WTC11 (cell line): ENCODE results near the gene COL4A3. TPM values are rescaled to one million over a fixed set of nuclear protein-coding genes. Genes with fewer than 3 reads are reported as not detected.

Experiments used
- ATAC-seq: fragments of 200-7000 bp; cut with Tn5 transposase; 2 replicates; pipeline ENCODE4 v1.10.0; 2021; ENCODE audit warnings: mild to moderate bottlenecking, moderate library complexity
- CTCF ChIA-PET: fragments of 300-600 bp; sonication (Branson Sonifier 250); formaldehyde crosslinking; loops from one replicate; lab custom pipeline; 2021; ENCODE audit warnings: antibody characterized with exemption; lab: Charles Lee
- POLR2A ChIA-PET: fragments of 350-600 bp; sonication (Branson Sonifier 250); formaldehyde crosslinking; loops from one replicate; lab custom pipeline; 2021; ENCODE audit warnings: antibody characterized with exemption; lab: Charles Lee
- DNase-seq: peaks from one replicate; pipeline ENCODE4 v3.0.0; 2021; ENCODE audit warnings: low spot score
- H3K27ac Mint-ChIP-seq: 2 replicates; pipeline ENCODE4 v1.8.0; 2021; ENCODE audit warnings: mixed read lengths
- H3K27me3 Mint-ChIP-seq: 2 replicates; pipeline ENCODE4 v1.8.0; 2021; ENCODE audit warnings: low read depth, mild to moderate bottlenecking, moderate library complexity, mixed read lengths
- H3K36me3 Mint-ChIP-seq: 2 replicates; pipeline ENCODE4 v1.8.0; 2021; ENCODE audit warnings: mixed read lengths
- H3K4me1 Mint-ChIP-seq: 2 replicates; pipeline ENCODE4 v1.8.0; 2022; ENCODE audit warnings: mixed read lengths
- H3K4me3 Mint-ChIP-seq: 2 replicates; pipeline ENCODE4 v1.8.0; 2021; ENCODE audit warnings: mild to moderate bottlenecking, moderate library complexity, mixed read lengths
- H3K9me3 Mint-ChIP-seq: 2 replicates; pipeline ENCODE4 v1.8.0; 2021; ENCODE audit warnings: mixed read lengths
- CBFB ChIP-seq: sonication (generic); formaldehyde crosslinking; IDR thresholded peaks from 2 replicates; pipeline ENCODE4 v1.8.1; 2022; ENCODE audit warnings: mild to moderate bottlenecking, low read depth, missing genetic modification reagents
- CREB1 ChIP-seq: sonication (generic); formaldehyde crosslinking; IDR thresholded peaks from 2 replicates; pipeline ENCODE4 v1.8.0; 2023; ENCODE audit warnings: mild to moderate bottlenecking, missing genetic modification reagents
- FOXK1 ChIP-seq: sonication (generic); formaldehyde crosslinking; IDR thresholded peaks from 2 replicates; pipeline ENCODE4 v1.8.0; 2022; ENCODE audit warnings: mild to moderate bottlenecking, moderate library complexity, missing genetic modification reagents
- JAZF1 ChIP-seq: fragments of 250-450 bp; sonication (Bioruptor Pico); IDR thresholded peaks from 2 replicates; pipeline ENCODE4 v1.9.0; 2021; ENCODE audit warnings: moderate library complexity, mild to moderate bottlenecking, inconsistent platforms
- MXD4 ChIP-seq: fragments of 250-450 bp; sonication (Bioruptor Pico); IDR thresholded peaks from 2 replicates; pipeline ENCODE4 v1.8.0; 2021; ENCODE audit warnings: mild to moderate bottlenecking, moderate library complexity, borderline replicate concordance
- MYBL2 ChIP-seq: sonication (generic); formaldehyde crosslinking; IDR thresholded peaks from 2 replicates; pipeline ENCODE4 v1.8.1; 2023; ENCODE audit warnings: mild to moderate bottlenecking, moderate library complexity, missing genetic modification reagents
- NFATC4 ChIP-seq: fragments of 250-450 bp; sonication (Bioruptor Pico); IDR thresholded peaks from 2 replicates; pipeline ENCODE4 v1.9.0; 2021; ENCODE audit warnings: mild to moderate bottlenecking
- ZNF423 ChIP-seq: fragments of 250-450 bp; sonication (Bioruptor Pico); IDR thresholded peaks from 2 replicates; pipeline ENCODE4 v2.1.2; 2022; ENCODE audit warnings: mild to moderate bottlenecking, moderate library complexity
- ZNF671 ChIP-seq: fragments of 250-450 bp; sonication (Bioruptor Pico); IDR thresholded peaks from 2 replicates; pipeline ENCODE4 v1.8.0; 2021; ENCODE audit warnings: mild to moderate bottlenecking
- total RNA-seq: library from RNA; stranded (reverse); gene quantifications from 3 replicates; pipeline ENCODE4 v1.2.3, GENCODE V29; 2021
- TF ChIP-seq, protein P1 (sequence below): sonication (generic); formaldehyde crosslinking; IDR thresholded peaks from 2 replicates; pipeline ENCODE4 v1.8.1; 2023; ENCODE audit warnings: mild to moderate bottlenecking, moderate library complexity, missing genetic modification reagents
- TF ChIP-seq, protein P2 (sequence below): sonication (generic); formaldehyde crosslinking; IDR thresholded peaks from 2 replicates; pipeline ENCODE4 v1.8.0; 2022; ENCODE audit warnings: mild to moderate bottlenecking, missing genetic modification reagents
- TF ChIP-seq, protein P3 (sequence below): sonication (generic); formaldehyde crosslinking; IDR thresholded peaks from 2 replicates; pipeline ENCODE4 v1.8.0; 2022; ENCODE audit warnings: mild to moderate bottlenecking, missing genetic modification reagents
- TF ChIP-seq, protein P4 (sequence below): sonication (generic); formaldehyde crosslinking; IDR thresholded peaks from 2 replicates; pipeline ENCODE4 v1.8.1; 2022; ENCODE audit warnings: missing genetic modification reagents, borderline replicate concordance
- TF ChIP-seq, protein P5 (sequence below): sonication (generic); formaldehyde crosslinking; IDR thresholded peaks from 2 replicates; pipeline ENCODE4 v1.8.1; 2023; ENCODE audit warnings: mild to moderate bottlenecking, missing genetic modification reagents
- TF ChIP-seq, protein P6 (sequence below): sonication (generic); formaldehyde crosslinking; IDR thresholded peaks from 2 replicates; pipeline ENCODE4 v1.8.1; 2022; ENCODE audit warnings: mild to moderate bottlenecking, missing genetic modification reagents, moderate library complexity, borderline replicate concordance
- TF ChIP-seq, protein P7 (sequence below): sonication (generic); formaldehyde crosslinking; IDR thresholded peaks from 2 replicates; pipeline ENCODE4 v1.8.0; 2022; ENCODE audit warnings: mild to moderate bottlenecking, missing genetic modification reagents
- TF ChIP-seq, protein P8 (sequence below): fragments of 250-450 bp; sonication (Bioruptor Pico); IDR thresholded peaks from 2 replicates; pipeline ENCODE4 v1.9.0; 2021; ENCODE audit warnings: mild to moderate bottlenecking, borderline replicate concordance

The COL4A3 gene
- total RNA-seq, 1 experiment from 2014 or later, result 0.90 TPM

DNA sequence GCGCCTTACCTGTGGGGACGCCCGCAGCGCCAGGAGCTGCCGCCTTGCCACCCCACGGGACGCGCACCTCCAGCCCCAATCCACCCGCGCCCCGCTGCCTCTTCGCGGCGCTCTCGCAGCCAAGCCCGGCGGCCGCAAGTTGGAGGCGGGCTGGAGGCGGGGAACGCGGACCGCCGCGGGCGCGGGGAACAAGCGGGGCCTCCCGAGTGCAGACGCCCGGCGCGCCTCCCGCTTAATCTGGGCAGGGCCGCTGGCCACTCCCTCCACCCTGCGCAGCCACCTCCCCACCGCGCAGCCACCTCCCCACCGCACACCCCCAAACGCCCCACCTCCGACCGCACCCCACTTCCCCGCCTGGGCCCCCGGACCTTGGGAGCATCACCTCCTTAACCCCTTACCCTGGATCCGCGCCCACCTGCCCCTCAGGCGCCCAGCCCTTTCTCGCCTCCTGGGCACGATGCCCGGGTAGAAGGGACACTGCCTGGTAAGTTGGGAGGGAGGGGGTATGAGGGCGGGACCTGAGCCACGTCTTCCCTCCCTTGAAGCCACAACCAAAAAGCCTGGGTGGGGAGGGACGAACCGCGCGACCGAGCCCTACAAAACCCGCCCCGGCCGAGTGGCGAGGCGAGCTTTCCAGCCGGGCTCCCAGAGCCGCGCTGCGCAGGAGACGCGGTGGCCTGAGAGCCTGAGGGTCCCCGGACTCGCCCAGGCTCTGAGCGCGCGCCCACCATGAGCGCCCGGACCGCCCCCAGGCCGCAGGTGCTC is at the start of gene COL4A3, which contains the start of gene COL4A4 (continued):
- TF ChIP-seq, protein P1, sequence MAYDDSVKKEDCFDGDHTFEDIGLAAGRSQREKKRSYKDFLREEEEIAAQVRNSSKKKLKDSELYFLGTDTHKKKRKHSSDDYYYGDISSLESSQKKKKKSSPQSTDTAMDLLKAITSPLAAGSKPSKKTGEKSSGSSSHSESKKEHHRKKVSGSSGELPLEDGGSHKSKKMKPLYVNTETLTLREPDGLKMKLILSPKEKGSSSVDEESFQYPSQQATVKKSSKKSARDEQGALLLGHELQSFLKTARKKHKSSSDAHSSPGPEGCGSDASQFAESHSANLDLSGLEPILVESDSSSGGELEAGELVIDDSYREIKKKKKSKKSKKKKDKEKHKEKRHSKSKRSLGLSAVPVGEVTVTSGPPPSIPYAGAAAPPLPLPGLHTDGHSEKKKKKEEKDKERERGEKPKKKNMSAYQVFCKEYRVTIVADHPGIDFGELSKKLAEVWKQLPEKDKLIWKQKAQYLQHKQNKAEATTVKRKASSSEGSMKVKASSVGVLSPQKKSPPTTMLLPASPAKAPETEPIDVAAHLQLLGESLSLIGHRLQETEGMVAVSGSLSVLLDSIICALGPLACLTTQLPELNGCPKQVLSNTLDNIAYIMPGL (CRISPR knock-in tag), result 0 out of 2 replicates have a peak, but pooled peaks have one; percentile 49
- TF ChIP-seq, protein P2, sequence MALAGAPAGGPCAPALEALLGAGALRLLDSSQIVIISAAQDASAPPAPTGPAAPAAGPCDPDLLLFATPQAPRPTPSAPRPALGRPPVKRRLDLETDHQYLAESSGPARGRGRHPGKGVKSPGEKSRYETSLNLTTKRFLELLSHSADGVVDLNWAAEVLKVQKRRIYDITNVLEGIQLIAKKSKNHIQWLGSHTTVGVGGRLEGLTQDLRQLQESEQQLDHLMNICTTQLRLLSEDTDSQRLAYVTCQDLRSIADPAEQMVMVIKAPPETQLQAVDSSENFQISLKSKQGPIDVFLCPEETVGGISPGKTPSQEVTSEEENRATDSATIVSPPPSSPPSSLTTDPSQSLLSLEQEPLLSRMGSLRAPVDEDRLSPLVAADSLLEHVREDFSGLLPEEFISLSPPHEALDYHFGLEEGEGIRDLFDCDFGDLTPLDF (CRISPR knock-in tag), result no peak
- peak; percentile 47; the same call in 1 of the 2 replicates for TF ChIP-seq ZNF423

DNA sequence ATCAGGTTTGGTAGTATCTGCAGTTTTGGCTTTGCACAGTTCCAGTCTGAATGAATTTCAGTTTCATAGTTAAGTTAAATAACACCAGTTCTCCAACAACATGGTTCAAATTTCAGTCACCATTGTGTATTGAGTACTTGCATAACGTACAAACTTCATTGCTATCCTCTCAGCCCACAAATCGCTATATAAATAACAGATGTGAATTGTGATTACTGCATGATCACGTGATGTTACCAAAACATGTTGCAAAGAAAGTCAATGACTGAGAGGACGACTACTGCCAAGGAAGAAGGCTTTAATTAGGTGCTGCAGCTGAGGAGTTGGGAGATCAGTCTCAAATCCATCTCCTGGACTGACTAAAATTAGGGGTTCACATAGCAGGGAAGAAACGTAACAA is 48.7 kb upstream of the COL4A3 start:
- H3K4me1 Mint-ChIP-seq, result no peaks in the 10 kb centered on the region
- CTCF ChIA-PET, result no interaction called here

DNA sequence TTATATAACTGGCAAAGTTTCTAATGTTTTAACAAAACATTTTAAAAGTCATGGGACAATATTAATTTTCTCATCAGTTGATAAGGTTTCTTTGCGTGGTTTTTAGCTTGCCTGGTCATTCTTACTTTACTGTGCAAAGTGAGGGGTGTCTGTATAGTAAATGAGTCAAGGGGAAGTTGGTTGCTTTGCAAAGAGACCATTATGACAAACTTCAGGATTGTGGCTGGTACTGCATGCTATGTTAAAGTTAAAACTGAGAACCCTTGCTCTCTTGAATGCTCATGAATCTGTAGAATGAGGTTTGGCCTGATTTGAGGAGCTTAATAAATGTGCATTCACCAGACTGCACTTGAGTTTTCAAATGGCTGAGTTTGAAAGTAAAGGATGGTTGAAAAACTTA is 47.4 kb upstream of the COL4A3 start:
- DNase-seq (no peak), ATAC-seq (no peak)
- ChIA-PET CTCF (no interaction called here), POLR2A (interaction anchor here (0.6 kb wide), 1 partner anchor 290 kb away, joined by 7 read pairs; no protein-coding TSS in a partner anchor)
- Mint-ChIP-seq H3K36me3 (no peaks in the 10 kb centered on the region), H3K9me3 (no peaks in the 10 kb centered on the region), H3K4me1 (no peaks in the 10 kb centered on the region), H3K4me3 (no peak overlapping the region), H3K27ac (no peak overlapping the region), H3K27me3 (no peaks in the 10 kb centered on the region)
- TF ChIP-seq, protein P3, sequence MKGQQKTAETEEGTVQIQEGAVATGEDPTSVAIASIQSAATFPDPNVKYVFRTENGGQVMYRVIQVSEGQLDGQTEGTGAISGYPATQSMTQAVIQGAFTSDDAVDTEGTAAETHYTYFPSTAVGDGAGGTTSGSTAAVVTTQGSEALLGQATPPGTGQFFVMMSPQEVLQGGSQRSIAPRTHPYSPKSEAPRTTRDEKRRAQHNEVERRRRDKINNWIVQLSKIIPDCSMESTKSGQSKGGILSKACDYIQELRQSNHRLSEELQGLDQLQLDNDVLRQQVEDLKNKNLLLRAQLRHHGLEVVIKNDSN (CRISPR knock-in tag), result no peak
- TF ChIP-seq, protein P4, sequence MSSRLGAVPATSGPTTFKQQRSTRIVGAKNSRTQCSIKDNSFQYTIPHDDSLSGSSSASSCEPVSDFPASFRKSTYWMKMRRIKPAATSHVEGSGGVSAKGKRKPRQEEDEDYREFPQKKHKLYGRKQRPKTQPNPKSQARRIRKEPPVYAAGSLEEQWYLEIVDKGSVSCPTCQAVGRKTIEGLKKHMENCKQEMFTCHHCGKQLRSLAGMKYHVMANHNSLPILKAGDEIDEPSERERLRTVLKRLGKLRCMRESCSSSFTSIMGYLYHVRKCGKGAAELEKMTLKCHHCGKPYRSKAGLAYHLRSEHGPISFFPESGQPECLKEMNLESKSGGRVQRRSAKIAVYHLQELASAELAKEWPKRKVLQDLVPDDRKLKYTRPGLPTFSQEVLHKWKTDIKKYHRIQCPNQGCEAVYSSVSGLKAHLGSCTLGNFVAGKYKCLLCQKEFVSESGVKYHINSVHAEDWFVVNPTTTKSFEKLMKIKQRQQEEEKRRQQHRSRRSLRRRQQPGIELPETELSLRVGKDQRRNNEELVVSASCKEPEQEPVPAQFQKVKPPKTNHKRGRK, result no peak
- TF ChIP-seq, protein P5, sequence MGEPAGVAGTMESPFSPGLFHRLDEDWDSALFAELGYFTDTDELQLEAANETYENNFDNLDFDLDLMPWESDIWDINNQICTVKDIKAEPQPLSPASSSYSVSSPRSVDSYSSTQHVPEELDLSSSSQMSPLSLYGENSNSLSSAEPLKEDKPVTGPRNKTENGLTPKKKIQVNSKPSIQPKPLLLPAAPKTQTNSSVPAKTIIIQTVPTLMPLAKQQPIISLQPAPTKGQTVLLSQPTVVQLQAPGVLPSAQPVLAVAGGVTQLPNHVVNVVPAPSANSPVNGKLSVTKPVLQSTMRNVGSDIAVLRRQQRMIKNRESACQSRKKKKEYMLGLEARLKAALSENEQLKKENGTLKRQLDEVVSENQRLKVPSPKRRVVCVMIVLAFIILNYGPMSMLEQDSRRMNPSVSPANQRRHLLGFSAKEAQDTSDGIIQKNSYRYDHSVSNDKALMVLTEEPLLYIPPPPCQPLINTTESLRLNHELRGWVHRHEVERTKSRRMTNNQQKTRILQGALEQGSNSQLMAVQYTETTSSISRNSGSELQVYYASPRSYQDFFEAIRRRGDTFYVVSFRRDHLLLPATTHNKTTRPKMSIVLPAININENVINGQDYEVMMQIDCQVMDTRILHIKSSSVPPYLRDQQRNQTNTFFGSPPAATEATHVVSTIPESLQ (CRISPR knock-in tag), result no peak
- no peak for TF ChIP-seq MYBL2 (CRISPR knock-in tag)
- TF ChIP-seq CREB1 (CRISPR knock-in tag), result no peak
- TF ChIP-seq, protein P6, sequence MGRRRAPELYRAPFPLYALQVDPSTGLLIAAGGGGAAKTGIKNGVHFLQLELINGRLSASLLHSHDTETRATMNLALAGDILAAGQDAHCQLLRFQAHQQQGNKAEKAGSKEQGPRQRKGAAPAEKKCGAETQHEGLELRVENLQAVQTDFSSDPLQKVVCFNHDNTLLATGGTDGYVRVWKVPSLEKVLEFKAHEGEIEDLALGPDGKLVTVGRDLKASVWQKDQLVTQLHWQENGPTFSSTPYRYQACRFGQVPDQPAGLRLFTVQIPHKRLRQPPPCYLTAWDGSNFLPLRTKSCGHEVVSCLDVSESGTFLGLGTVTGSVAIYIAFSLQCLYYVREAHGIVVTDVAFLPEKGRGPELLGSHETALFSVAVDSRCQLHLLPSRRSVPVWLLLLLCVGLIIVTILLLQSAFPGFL (CRISPR knock-in tag), result no peak

More for the DNA sequence above, 48.7 kb upstream of the COL4A3 start:
- TF ChIP-seq, protein P7, sequence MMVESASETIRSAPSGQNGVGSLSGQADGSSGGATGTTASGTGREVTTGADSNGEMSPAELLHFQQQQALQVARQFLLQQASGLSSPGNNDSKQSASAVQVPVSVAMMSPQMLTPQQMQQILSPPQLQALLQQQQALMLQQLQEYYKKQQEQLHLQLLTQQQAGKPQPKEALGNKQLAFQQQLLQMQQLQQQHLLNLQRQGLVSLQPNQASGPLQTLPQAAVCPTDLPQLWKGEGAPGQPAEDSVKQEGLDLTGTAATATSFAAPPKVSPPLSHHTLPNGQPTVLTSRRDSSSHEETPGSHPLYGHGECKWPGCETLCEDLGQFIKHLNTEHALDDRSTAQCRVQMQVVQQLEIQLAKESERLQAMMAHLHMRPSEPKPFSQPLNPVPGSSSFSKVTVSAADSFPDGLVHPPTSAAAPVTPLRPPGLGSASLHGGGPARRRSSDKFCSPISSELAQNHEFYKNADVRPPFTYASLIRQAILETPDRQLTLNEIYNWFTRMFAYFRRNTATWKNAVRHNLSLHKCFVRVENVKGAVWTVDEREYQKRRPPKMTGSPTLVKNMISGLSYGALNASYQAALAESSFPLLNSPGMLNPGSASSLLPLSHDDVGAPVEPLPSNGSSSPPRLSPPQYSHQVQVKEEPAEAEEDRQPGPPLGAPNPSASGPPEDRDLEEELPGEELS (CRISPR knock-in tag), result no peak
- TF ChIP-seq FOXK1 (no peak), NFATC4 (CRISPR knock-in tag) (no peak), ZNF671 (no peak), JAZF1 (CRISPR knock-in tag) (no peak), CBFB (no peak), MXD4 (CRISPR knock-in tag) (no peak)
- TF ChIP-seq, protein P8, sequence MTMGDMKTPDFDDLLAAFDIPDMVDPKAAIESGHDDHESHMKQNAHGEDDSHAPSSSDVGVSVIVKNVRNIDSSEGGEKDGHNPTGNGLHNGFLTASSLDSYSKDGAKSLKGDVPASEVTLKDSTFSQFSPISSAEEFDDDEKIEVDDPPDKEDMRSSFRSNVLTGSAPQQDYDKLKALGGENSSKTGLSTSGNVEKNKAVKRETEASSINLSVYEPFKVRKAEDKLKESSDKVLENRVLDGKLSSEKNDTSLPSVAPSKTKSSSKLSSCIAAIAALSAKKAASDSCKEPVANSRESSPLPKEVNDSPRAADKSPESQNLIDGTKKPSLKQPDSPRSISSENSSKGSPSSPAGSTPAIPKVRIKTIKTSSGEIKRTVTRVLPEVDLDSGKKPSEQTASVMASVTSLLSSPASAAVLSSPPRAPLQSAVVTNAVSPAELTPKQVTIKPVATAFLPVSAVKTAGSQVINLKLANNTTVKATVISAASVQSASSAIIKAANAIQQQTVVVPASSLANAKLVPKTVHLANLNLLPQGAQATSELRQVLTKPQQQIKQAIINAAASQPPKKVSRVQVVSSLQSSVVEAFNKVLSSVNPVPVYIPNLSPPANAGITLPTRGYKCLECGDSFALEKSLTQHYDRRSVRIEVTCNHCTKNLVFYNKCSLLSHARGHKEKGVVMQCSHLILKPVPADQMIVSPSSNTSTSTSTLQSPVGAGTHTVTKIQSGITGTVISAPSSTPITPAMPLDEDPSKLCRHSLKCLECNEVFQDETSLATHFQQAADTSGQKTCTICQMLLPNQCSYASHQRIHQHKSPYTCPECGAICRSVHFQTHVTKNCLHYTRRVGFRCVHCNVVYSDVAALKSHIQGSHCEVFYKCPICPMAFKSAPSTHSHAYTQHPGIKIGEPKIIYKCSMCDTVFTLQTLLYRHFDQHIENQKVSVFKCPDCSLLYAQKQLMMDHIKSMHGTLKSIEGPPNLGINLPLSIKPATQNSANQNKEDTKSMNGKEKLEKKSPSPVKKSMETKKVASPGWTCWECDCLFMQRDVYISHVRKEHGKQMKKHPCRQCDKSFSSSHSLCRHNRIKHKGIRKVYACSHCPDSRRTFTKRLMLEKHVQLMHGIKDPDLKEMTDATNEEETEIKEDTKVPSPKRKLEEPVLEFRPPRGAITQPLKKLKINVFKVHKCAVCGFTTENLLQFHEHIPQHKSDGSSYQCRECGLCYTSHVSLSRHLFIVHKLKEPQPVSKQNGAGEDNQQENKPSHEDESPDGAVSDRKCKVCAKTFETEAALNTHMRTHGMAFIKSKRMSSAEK (CRISPR knock-in tag), result no peak
- TF ChIP-seq, all 79 proteins: peak for 0
- Mint-ChIP-seq H3K9me3 (no peaks in the 10 kb centered on the region), H3K4me3 (no peak overlapping the region), H3K27ac (no peak overlapping the region), H3K36me3 (no peaks in the 10 kb centered on the region), H3K27me3 (no peaks in the 10 kb centered on the region)
- DNase-seq, result no peak
- POLR2A ChIA-PET, result no interaction called here
- no peak for ATAC-seq
